ENCODE data around the gene CFAP73. TPM values are rescaled to one million over a fixed set of nuclear protein-coding genes. Genes with fewer than 3 reads are reported as not detected.

The CFAP73 gene
- total RNA-seq, 2 experiments from 2014 or later: 1.7 to 1.9 TPM

DNA sequence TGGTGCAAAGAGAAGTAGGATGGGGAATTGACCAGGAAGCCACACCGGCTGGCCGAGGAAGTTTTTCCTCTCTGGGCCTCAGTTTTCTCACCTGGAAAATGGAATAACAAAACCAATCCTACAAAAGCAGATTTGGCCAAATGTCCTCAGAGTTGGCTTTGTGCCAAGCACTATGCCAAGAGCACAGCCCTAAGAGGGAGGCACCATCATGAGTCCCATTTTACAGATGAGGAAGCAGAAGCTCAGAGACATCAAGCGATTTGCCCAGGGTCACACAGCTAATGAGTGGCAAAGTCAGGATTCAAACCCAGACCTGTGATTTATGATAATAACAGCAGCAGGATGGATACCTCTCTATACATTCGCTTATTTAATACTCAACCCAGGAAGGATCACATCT is 41.2 kb upstream of the CFAP73 start:
- Mint-ChIP-seq H3K4me3 (no peak overlapping the region), H3K27me3 (no peaks in the 10 kb centered on the region)

DNA sequence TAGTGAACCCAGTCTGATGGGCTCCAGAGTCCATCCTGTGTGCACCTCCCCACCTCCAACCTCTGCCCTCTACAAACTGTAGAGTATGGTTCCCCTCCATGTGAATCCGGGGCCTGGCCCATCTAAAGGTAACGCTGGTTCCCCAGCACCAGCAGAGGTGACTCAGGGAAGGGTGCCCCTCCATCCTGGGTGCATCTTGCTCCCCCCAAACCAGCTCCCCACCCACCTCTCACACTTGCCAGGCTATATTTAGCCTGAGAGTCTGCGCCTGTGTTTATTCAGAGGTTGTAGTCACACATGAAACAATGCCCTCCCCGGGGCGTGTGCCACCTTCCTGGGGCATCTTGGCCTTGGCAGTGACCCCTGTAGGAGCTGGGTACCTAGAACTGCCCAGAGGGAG is 40.2 kb upstream of the CFAP73 start:
- Mint-ChIP-seq H3K9me3 (no peaks in the 10 kb centered on the region), H3K27me3 (no peaks in the 10 kb centered on the region), H3K27ac (no peak overlapping the region), H3K36me3 (ENCODE audit: low read depth) (no peaks in the 10 kb centered on the region), H3K4me1 (ENCODE audit: low read depth) (peaks cover 10% of the 10 kb centered on the region), H3K4me3 (no peak overlapping the region)
- TF ChIP-seq, protein P1, sequence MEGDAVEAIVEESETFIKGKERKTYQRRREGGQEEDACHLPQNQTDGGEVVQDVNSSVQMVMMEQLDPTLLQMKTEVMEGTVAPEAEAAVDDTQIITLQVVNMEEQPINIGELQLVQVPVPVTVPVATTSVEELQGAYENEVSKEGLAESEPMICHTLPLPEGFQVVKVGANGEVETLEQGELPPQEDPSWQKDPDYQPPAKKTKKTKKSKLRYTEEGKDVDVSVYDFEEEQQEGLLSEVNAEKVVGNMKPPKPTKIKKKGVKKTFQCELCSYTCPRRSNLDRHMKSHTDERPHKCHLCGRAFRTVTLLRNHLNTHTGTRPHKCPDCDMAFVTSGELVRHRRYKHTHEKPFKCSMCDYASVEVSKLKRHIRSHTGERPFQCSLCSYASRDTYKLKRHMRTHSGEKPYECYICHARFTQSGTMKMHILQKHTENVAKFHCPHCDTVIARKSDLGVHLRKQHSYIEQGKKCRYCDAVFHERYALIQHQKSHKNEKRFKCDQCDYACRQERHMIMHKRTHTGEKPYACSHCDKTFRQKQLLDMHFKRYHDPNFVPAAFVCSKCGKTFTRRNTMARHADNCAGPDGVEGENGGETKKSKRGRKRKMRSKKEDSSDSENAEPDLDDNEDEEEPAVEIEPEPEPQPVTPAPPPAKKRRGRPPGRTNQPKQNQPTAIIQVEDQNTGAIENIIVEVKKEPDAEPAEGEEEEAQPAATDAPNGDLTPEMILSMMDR (IDR thresholded peaks at IDR 0.05): no peak
- ChIA-PET CTCF (interaction anchor here (0.9 to 2.0 kb wide), 3 partner anchors 11 to 66 kb away, joined by 3 to 10 read pairs (median 4); no protein-coding TSS in a partner anchor), POLR2A (no interaction called here)
- intact Hi-C loops (cut with micrococcal nuclease): no loop called here
- no peak for DNase-seq
- ATAC-seq: no peak

More for the DNA sequence above, 41.2 kb upstream of the CFAP73 start:
- ChIA-PET CTCF (no interaction called here), POLR2A (no interaction called here)
- DNase-seq (no peak), ATAC-seq (no peak)
- no peaks in the 10 kb centered on the region for H3K36me3 Mint-ChIP-seq (ENCODE audit: low read depth)
- peaks cover 18% of the 10 kb centered on the region for H3K4me1 Mint-ChIP-seq (ENCODE audit: low read depth)
- TF ChIP-seq, protein P1 (IDR thresholded peaks at IDR 0.05): no peak
- no peaks in the 10 kb centered on the region for H3K9me3 Mint-ChIP-seq
- no peak overlapping the region for H3K27ac Mint-ChIP-seq
- intact Hi-C loops (cut with micrococcal nuclease): no loop called here

DNA sequence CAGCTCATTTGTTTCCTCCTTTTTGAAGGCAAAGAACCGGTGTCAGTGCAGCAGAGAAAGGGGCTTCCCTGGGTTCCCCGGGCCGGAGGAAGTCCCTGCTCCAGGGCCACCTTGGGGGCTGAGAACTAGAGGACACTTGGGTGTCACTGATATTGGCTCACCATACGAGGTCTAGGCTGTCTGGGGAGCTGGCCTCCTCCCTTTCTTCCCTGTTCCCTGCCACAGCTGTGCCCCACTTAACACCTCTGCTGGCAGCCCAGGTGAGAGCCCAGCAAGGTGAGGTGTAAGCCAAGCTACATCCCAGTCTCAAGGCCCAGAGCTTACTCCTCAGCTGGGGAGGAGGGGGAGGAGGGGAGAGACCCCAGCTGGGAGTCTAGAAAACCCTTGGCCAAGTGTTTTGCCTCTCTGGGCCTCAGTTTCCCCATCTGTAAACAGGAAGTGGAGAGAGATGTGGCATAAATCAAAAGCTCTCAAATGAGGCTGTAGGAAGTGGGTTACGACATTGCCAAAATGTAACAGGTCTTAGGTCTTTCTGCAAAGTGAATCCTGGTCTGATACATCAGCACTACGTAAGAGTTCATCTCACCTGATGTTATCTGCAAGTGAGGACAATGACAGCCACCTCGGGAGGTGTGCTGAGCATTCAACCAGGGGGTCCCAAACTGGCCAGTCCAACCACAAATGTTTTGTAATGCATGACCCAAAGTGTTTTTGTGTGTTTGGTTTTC is 39.5 kb upstream of the CFAP73 start:
- H3K27ac Mint-ChIP-seq: no peak overlapping the region
- H3K4me1 Mint-ChIP-seq (ENCODE audit: low read depth): peaks cover 10% of the 10 kb centered on the region
- ChIA-PET CTCF (interaction anchor here (0.9 to 2.0 kb wide), 5 partner anchors 12 to 65 kb away, joined by 3 to 10 read pairs (median 3); no protein-coding TSS in a partner anchor), POLR2A (no interaction called here)
- H3K27me3 Mint-ChIP-seq: no peaks in the 10 kb centered on the region
- no peaks in the 10 kb centered on the region for H3K36me3 Mint-ChIP-seq (ENCODE audit: low read depth)
- no peaks in the 10 kb centered on the region for H3K9me3 Mint-ChIP-seq
- no peak overlapping the region for H3K4me3 Mint-ChIP-seq
- intact Hi-C loops (cut with micrococcal nuclease): no loop called here
- TF ChIP-seq, protein P1 (IDR thresholded peaks at IDR 0.05): no peak
- ATAC-seq (peak; percentile 26), DNase-seq (no peak)

DNA sequence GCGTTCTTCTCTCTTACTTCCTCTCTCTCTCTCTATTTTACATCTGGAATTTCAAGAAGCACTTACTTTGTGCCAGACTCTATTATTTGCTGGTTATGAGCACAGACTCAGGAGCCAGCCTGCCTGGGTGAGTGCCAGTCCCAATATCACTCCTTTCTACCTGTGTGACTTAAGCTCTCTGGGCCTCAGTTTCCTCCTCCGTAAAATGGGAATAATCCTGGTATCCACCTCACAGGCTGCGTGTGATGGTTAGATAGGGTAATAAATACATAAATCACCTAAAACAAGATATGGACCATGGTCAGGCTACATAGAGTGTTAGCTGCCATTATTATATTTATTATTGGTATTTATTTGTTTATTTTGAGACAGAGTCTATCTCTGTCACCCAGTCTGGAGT is 38.3 kb upstream of the CFAP73 start:
- no peak overlapping the region for H3K27ac Mint-ChIP-seq
- no peaks in the 10 kb centered on the region for H3K27me3 Mint-ChIP-seq
- no peaks in the 10 kb centered on the region for H3K9me3 Mint-ChIP-seq
- H3K4me1 Mint-ChIP-seq (ENCODE audit: low read depth): peaks cover 10% of the 10 kb centered on the region
- ChIA-PET CTCF (interaction anchor here (1.3 to 2.0 kb wide), 2 partner anchors 13 to 63 kb away, joined by 3 to 10 read pairs; no protein-coding TSS in a partner anchor), POLR2A (interaction anchor here (0.8 kb wide), 1 partner anchor 10 kb away, joined by 3 read pairs; no protein-coding TSS in a partner anchor)
- DNase-seq (no peak), ATAC-seq (no peak)
- H3K36me3 Mint-ChIP-seq (ENCODE audit: low read depth): no peaks in the 10 kb centered on the region
- intact Hi-C loops (cut with micrococcal nuclease): no loop called here
- H3K4me3 Mint-ChIP-seq: no peak overlapping the region
- TF ChIP-seq, protein P1 (IDR thresholded peaks at IDR 0.05): no peak
